Tibial nerve (tissue), 4 donors: ENCODE data around the gene FLRT1. TPM values are rescaled to one million over a fixed set of nuclear protein-coding genes. Genes with fewer than 3 reads are reported as not detected.

Experiments used
- DNase-seq, 2 donors: peaks; one replicate each; pipeline ENCODE4 v3.0.0-alpha.2; 2019; ENCODE audit warnings: low spot score in 2 of 2
- H3K27ac ChIP-seq, 4 donors: fragments of 200-600 bp; sonication (generic) in 3 of 4; one replicate each; pipeline ENCODE4 v1.5.1; 2017 to 2019; ENCODE audit warnings: mild to moderate bottlenecking in 1 of 4
- H3K27me3 ChIP-seq, 2 donors: fragments of 200-600 bp; sonication (generic) in 1 of 2; one replicate each; pipeline versions ENCODE4 v1.5.1 to v1.6.0; 2017 to 2019
- H3K36me3 ChIP-seq, 3 donors: fragments of 200-600 bp; sonication (generic); one replicate each; pipeline ENCODE4 v1.5.1; 2018 to 2019
- H3K4me1 ChIP-seq, 4 donors: fragments of 200-600 bp; sonication (generic) in 3 of 4; one replicate each; pipeline ENCODE4 v1.5.1; 2017 to 2019
- H3K4me3 ChIP-seq, 4 donors: fragments of 200-600 bp; sonication (generic) in 3 of 4; one replicate each; pipeline ENCODE4 v1.5.1; 2017 to 2019; ENCODE audit warnings: mild to moderate bottlenecking in 1 of 4, moderate library complexity in 1 of 4
- H3K9me3 ChIP-seq, 4 donors: fragments of 200-600 bp; sonication (generic) in 3 of 4; one replicate each; pipeline ENCODE4 v1.5.1; 2017 to 2019
- EP300 ChIP-seq, 2 donors: sonication (generic); formaldehyde crosslinking; IDR thresholded peaks; one replicate each; pipeline ENCODE4 v1.6.1; 2017; ENCODE audit warnings: antibody characterized with exemption in 2 of 2, mild to moderate bottlenecking in 1 of 2
- POLR2A ChIP-seq, 2 donors: fragments of 450-650 bp; IDR thresholded peaks; one replicate each; pipeline ENCODE4 v1.6.1; 2017; ENCODE audit warnings: antibody characterized with exemption in 2 of 2, mild to moderate bottlenecking in 2 of 2, moderate library complexity in 2 of 2
- WGBS, 2 donors: methylation state at CpG; one replicate each; pipeline ENCODE4 v1.1.5; 2018; 5-methylcytosine and 5-hydroxymethylcytosine counted together
- total RNA-seq, 4 donors: library from RNA; depleted of rRNA; stranded (reverse); fragments of >200 nt; gene quantifications; one replicate each; pipeline ENCODE4 v1.1.0, GENCODE V29; 2016
- TF ChIP-seq, protein P1 (sequence below), 5 experiments: fragments of 200-600 bp in 3 of 5; fragments of 450-650 bp in 2 of 5; sonication (generic) in 3 of 5; IDR thresholded peaks; one replicate each; pipeline ENCODE4 v1.5.1; 2016 to 2019; ENCODE audit warnings: antibody characterized with exemption in 5 of 5, mild to moderate bottlenecking in 3 of 5, moderate library complexity in 2 of 5

The FLRT1 gene
- total RNA-seq, 4 donors from 2014 or later, result 0.39 to 2.1 (median 0.52) TPM

DNA sequence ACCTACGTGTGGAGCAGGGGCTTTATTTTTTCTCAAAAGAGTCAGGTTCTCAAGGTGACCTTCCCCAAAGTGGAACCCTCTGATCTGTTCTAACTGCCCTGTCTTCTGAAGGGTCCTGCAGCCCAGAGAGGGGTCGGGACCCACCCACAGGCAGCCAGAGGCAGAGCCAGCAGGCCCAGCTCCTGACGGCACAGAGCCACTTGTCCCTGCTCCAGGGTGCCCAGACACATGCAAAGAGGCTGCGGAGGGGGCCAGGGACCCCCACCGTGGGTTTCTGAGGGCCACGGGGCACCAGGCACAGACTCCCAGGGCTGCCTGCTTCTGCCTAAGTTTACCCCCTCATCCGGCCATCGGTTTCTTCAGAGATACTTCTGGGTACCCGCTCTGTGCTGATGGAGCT is 37.1 kb downstream of the FLRT1 start:
- TF ChIP-seq EP300 (IDR thresholded peaks at IDR 0.05), result no peak
- no peak for TF ChIP-seq POLR2A (IDR thresholded peaks at IDR 0.05)
- no peak overlapping the region for H3K4me3 ChIP-seq
- H3K9me3 ChIP-seq, result no peaks in the 10 kb centered on the region
- H3K27ac ChIP-seq, result peak overlapping the region in 1 of 4 donors; percentile 72
- no peaks in the 10 kb centered on the region for H3K27me3 ChIP-seq
- WGBS, 2 donors, result 64 to 74% methylated on average over 9 of the region's 9 CpGs
- DNase-seq, result no peak
- peaks cover 0 to 31% (median 6%) of the 10 kb centered on the region in 4 donors for H3K4me1 ChIP-seq
- H3K36me3 ChIP-seq, result no peaks in the 10 kb centered on the region

DNA sequence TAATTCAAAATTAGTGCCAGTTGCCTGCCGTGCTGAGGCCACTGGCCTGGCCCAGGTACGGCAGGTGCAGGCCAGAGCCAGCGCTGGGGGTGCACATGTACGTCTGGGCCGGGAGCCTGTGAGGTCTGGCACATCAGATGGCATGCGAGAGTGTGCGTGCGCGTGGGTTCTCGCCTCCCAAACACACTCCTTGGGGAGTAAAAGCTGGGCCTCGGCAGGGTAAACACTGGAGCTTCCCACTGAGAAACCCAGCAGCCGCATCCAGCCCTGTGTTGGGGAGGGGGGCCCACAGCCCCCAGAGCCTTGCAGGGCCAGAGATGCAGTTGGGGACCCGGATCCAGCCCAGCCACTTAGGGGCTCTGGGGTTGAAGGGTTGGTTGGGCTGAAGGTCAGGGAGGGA is 37.8 kb downstream of the FLRT1 start:
- H3K27ac ChIP-seq, result peak overlapping the region in 1 of 4 donors; percentile 9
- H3K4me1 ChIP-seq, result peaks cover 0 to 35% (median 4%) of the 10 kb centered on the region in 4 donors
- TF ChIP-seq, protein P1, sequence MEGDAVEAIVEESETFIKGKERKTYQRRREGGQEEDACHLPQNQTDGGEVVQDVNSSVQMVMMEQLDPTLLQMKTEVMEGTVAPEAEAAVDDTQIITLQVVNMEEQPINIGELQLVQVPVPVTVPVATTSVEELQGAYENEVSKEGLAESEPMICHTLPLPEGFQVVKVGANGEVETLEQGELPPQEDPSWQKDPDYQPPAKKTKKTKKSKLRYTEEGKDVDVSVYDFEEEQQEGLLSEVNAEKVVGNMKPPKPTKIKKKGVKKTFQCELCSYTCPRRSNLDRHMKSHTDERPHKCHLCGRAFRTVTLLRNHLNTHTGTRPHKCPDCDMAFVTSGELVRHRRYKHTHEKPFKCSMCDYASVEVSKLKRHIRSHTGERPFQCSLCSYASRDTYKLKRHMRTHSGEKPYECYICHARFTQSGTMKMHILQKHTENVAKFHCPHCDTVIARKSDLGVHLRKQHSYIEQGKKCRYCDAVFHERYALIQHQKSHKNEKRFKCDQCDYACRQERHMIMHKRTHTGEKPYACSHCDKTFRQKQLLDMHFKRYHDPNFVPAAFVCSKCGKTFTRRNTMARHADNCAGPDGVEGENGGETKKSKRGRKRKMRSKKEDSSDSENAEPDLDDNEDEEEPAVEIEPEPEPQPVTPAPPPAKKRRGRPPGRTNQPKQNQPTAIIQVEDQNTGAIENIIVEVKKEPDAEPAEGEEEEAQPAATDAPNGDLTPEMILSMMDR (IDR thresholded peaks at IDR 0.05), result no peak
- TF ChIP-seq POLR2A (IDR thresholded peaks at IDR 0.05), result no peak
- no peak for TF ChIP-seq EP300 (IDR thresholded peaks at IDR 0.05)
- 73 to 78% methylated on average over 11 to 13 of the region's 13 CpGs for WGBS, 2 donors
- H3K27me3 ChIP-seq, result no peaks in the 10 kb centered on the region
- no peak for DNase-seq
- H3K9me3 ChIP-seq, result no peaks in the 10 kb centered on the region
- no peaks in the 10 kb centered on the region for H3K36me3 ChIP-seq
- no peak overlapping the region for H3K4me3 ChIP-seq

GRCh38 chr11:64074239-64074638 is 38.5 kb downstream of the FLRT1 start:
- no peak for TF ChIP-seq POLR2A (IDR thresholded peaks at IDR 0.05)
- TF ChIP-seq EP300 (IDR thresholded peaks at IDR 0.05), result no peak
- TF ChIP-seq, protein P1 (IDR thresholded peaks at IDR 0.05), result no peak
- WGBS, 2 donors, result 50 to 76% methylated on average over 10 of the region's 10 CpGs
- H3K4me3 ChIP-seq, result no peak overlapping the region
- H3K27me3 ChIP-seq, result no peaks in the 10 kb centered on the region
- peaks cover 0 to 42% (median 4%) of the 10 kb centered on the region in 4 donors for H3K4me1 ChIP-seq
- H3K27ac ChIP-seq, result no peak overlapping the region
- no peaks in the 10 kb centered on the region for H3K9me3 ChIP-seq
- no peaks in the 10 kb centered on the region for H3K36me3 ChIP-seq
- DNase-seq, result no peak

- WGBS, 2 donors, result 73% methylated on average over 8 of the region's 8 CpGs
- Histone ChIP-seq H3K9me3 (no peaks in the 10 kb centered on the region), H3K27me3 (no peaks in the 10 kb centered on the region), H3K36me3 (no peaks in the 10 kb centered on the region), H3K27ac (no peak overlapping the region), H3K4me1 (peaks cover 0 to 35% (median 4%) of the 10 kb centered on the region in 4 donors), H3K4me3 (no peak overlapping the region)
- TF ChIP-seq, protein P1 (IDR thresholded peaks at IDR 0.05), result no peak
- TF ChIP-seq EP300 (IDR thresholded peaks at IDR 0.05) (no peak), POLR2A (IDR thresholded peaks at IDR 0.05) (no peak)
- no peak for DNase-seq
These were observed 41.0 kb downstream of the FLRT1 start for GRCh38 chr11:64076758-64077157.

DNA sequence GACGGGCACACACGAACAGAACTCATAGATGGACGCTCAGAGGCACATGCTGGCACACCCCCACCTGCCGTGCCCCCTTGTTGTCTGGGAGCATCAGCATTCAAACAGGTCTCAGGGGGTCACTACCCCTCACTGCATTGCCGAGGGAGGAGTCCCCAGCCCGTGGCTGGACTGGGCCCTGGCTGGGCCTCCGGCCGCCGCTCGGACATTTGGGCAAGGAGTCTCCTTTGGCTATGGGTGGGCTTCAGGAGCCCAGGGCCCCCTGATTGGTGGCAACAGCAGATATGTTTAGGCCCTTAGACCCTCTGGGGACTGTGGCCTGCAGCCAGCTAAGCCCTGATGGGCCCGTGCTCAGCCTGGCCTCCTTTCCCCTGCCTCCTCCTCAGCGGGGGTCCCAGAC is 41.9 kb downstream of the FLRT1 start:
- no peaks in the 10 kb centered on the region for H3K9me3 ChIP-seq
- H3K27me3 ChIP-seq, result no peaks in the 10 kb centered on the region
- H3K4me1 ChIP-seq, result peaks cover 0 to 27% (median 0%) of the 10 kb centered on the region in 4 donors
- no peak overlapping the region for H3K4me3 ChIP-seq
- H3K36me3 ChIP-seq, result no peaks in the 10 kb centered on the region
- H3K27ac ChIP-seq, result no peak overlapping the region
- 77 to 83% methylated on average over 9 to 12 of the region's 12 CpGs for WGBS, 2 donors
- no peak for DNase-seq
- TF ChIP-seq POLR2A (IDR thresholded peaks at IDR 0.05) (no peak), EP300 (IDR thresholded peaks at IDR 0.05) (no peak)
- TF ChIP-seq, protein P1 (IDR thresholded peaks at IDR 0.05), result no peak

DNA sequence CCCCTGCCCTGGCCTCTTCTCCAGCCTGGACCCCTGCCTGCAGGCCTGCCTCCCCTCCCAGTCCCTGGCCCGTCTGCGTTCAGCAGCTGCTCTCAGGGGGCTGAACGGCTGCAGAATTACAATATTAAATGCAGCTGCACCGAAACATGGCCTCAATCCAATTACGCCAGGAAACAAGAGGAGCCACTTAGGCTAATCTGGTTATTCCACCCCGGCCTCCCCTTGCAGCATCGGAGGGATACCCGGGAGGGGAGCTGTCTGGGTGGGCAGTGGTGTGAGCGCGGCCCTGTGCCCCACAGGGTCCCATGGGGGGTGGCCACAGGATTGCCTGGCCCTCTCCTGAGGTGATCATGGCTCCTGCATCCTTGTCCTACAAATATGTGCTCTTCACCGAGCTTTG is 42.6 kb downstream of the FLRT1 start:
- WGBS, 2 donors, result 48 to 54% methylated on average over 3 to 11 of the region's 11 CpGs
- TF ChIP-seq, protein P1 (IDR thresholded peaks at IDR 0.05), result no peak
- TF ChIP-seq EP300 (IDR thresholded peaks at IDR 0.05) (no peak), POLR2A (IDR thresholded peaks at IDR 0.05) (no peak)
- no peak overlapping the region for H3K4me3 ChIP-seq
- no peaks in the 10 kb centered on the region for H3K9me3 ChIP-seq
- H3K27me3 ChIP-seq, result no peaks in the 10 kb centered on the region
- DNase-seq, result no peak
- H3K36me3 ChIP-seq, result no peaks in the 10 kb centered on the region
- peak overlapping the region in 1 of 4 donors; percentile 21 for H3K27ac ChIP-seq
- H3K4me1 ChIP-seq, result peaks cover 0 to 26% (median 0%) of the 10 kb centered on the region in 4 donors
